Measurements from ENCODE around the gene ARHGAP6. TPM values are rescaled to one million over a fixed set of nuclear protein-coding genes. Genes with fewer than 3 reads are reported as not detected.
"Not testable (repeated sequence)": the region's sequence is repeated elsewhere in the genome, so short reads cannot be mapped to it uniquely, and the experiment has no call there.

ARHGAP6 gene
- total and polyA plus RNA-seq, 4 donors: 6.0 to 18.2 (median 12.3) TPM

DNA sequence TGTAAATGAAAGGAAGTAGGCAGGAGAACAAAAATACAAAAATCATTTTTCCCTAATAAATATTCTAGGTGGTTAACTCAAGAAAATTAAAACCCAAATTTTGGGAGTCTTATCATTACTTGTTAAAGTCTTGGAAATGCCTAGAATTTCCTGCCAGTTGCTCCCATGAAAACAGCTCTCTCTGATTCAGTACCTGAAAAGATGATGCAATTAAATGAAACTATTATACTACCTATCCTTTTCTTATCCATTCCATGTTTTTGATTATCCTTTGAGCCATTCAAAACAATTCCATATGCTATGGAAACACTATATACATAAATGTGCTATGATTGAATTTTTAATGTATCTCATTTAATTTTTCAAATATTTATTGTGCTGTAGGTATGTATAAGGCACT lies 423.0 kb downstream of the ARHGAP6 start:
- no peak overlapping the region for H3K9ac ChIP-seq (ENCODE audit: insufficient read depth in 1 of 2, low read length in 2 of 2)
- H3K27ac ChIP-seq (ENCODE audit: low read depth in 1 of 2, low read length in 1 of 2): no peak overlapping the region
- DNase-seq (no peak), ATAC-seq (ENCODE audit: insufficient read depth, low FRiP score) (no peak)
- no peaks in the 10 kb centered on the region for H3K9me3 ChIP-seq (ENCODE audit: control insufficient read depth in 4 of 4, insufficient read depth in 3 of 4, low read length in 3 of 4)
- H3K4me3 ChIP-seq: no peak overlapping the region
- TF ChIP-seq CTCF (IDR thresholded peaks at IDR 0.05; ENCODE audit: control extremely low read depth, extremely low read depth): no peak
- H3K27me3 ChIP-seq (ENCODE audit: control insufficient read depth in 3 of 3, insufficient read depth in 3 of 3, low read length in 2 of 3): peaks cover 0 to 15% (median 14%) of the 10 kb centered on the region in 3 donors
- H3K36me3 ChIP-seq (ENCODE audit: control insufficient read depth in 4 of 4, insufficient read depth in 4 of 4, low read length in 4 of 4): no peaks in the 10 kb centered on the region
- peaks cover 0 to 8% (median 0%) of the 10 kb centered on the region in 5 donors for H3K4me1 ChIP-seq (ENCODE audit: control insufficient read depth in 5 of 5, insufficient read depth in 5 of 5, low read length in 5 of 5)

- H3K4me3 ChIP-seq: no peak overlapping the region
- H3K27me3 ChIP-seq (ENCODE audit: control insufficient read depth in 3 of 3, insufficient read depth in 3 of 3, low read length in 2 of 3): peaks cover 0 to 17% (median 11%) of the 10 kb centered on the region in 3 donors
- no peak overlapping the region for H3K9ac ChIP-seq (ENCODE audit: insufficient read depth in 1 of 2, low read length in 2 of 2)
- H3K36me3 ChIP-seq (ENCODE audit: control insufficient read depth in 4 of 4, insufficient read depth in 4 of 4, low read length in 4 of 4): no peaks in the 10 kb centered on the region
- DNase-seq: no peak
- 74 to 90% methylated on average over 2 of the region's 2 CpGs for WGBS, 2 donors
- H3K27ac ChIP-seq (ENCODE audit: low read depth in 1 of 2, low read length in 1 of 2): no peak overlapping the region
- no peak for TF ChIP-seq CTCF (IDR thresholded peaks at IDR 0.05; ENCODE audit: control extremely low read depth, extremely low read depth)
- peaks cover 0 to 8% (median 0%) of the 10 kb centered on the region in 5 donors for H3K4me1 ChIP-seq (ENCODE audit: control insufficient read depth in 5 of 5, insufficient read depth in 5 of 5, low read length in 5 of 5)
- H3K9me3 ChIP-seq (ENCODE audit: control insufficient read depth in 4 of 4, insufficient read depth in 3 of 4, low read length in 3 of 4): no peaks in the 10 kb centered on the region
- no peak for ATAC-seq (ENCODE audit: insufficient read depth, low FRiP score)
Measured at GRCh38 chrX:11241720-11242119, 424.0 kb downstream of the ARHGAP6 start.

DNA sequence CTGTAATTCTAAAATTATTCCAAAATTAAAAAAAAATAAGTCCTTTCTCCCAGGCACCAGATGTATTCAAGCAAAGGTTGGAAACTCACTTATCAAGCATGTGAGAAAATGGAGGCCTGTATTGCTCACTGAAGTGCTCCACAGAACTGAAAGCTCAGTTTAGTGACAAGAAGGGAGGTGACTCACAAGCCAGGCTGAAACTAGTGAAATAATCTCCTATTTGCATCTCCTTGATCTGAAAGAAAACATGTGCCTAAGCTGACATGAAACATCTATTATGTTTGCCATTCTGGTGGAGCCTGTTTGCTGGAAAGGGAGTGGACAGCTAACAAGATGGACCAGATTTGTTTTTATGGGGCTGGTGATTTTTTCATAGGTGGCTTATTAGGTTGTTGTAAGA lies 426.5 kb downstream of the ARHGAP6 start:
- ATAC-seq (ENCODE audit: insufficient read depth, low FRiP score) (no peak), DNase-seq (no peak)
- H3K36me3 ChIP-seq (ENCODE audit: control insufficient read depth in 4 of 4, insufficient read depth in 4 of 4, low read length in 4 of 4): no peaks in the 10 kb centered on the region
- H3K27ac ChIP-seq (ENCODE audit: low read depth in 1 of 2, low read length in 1 of 2): no peak overlapping the region
- H3K4me1 ChIP-seq (ENCODE audit: control insufficient read depth in 5 of 5, insufficient read depth in 5 of 5, low read length in 5 of 5): peaks cover 0 to 3% (median 0%) of the 10 kb centered on the region in 5 donors
- H3K4me3 ChIP-seq: no peak overlapping the region
- no peak overlapping the region for H3K9ac ChIP-seq (ENCODE audit: insufficient read depth in 1 of 2, low read length in 2 of 2)
- H3K27me3 ChIP-seq (ENCODE audit: control insufficient read depth in 3 of 3, insufficient read depth in 3 of 3, low read length in 2 of 3): peaks cover 0 to 16% (median 9%) of the 10 kb centered on the region in 3 donors
- TF ChIP-seq CTCF (IDR thresholded peaks at IDR 0.05; ENCODE audit: control extremely low read depth, extremely low read depth): no peak
- H3K9me3 ChIP-seq (ENCODE audit: control insufficient read depth in 4 of 4, insufficient read depth in 3 of 4, low read length in 3 of 4): peaks cover 0 to 2% (median 0%) of the 10 kb centered on the region in 4 donors

GRCh38 chrX:11235377-11235776 lies 430.3 kb downstream of the ARHGAP6 start:
- H3K4me3 ChIP-seq; H3K27ac ChIP-seq (ENCODE audit: low read depth in 1 of 2, low read length in 1 of 2); ATAC-seq (ENCODE audit: insufficient read depth, low FRiP score); H3K4me1 ChIP-seq (ENCODE audit: control insufficient read depth in 5 of 5, insufficient read depth in 5 of 5, low read length in 5 of 5); H3K9me3 ChIP-seq (ENCODE audit: control insufficient read depth in 4 of 4, insufficient read depth in 3 of 4, low read length in 3 of 4); DNase-seq; H3K9ac ChIP-seq (ENCODE audit: insufficient read depth in 1 of 2, low read length in 2 of 2); H3K36me3 ChIP-seq (ENCODE audit: control insufficient read depth in 4 of 4, insufficient read depth in 4 of 4, low read length in 4 of 4): not testable (repeated sequence)
- WGBS, 2 donors: 68 to 86% methylated on average over 1 to 2 of the region's 2 CpGs
- H3K27me3 ChIP-seq (ENCODE audit: control insufficient read depth in 3 of 3, insufficient read depth in 3 of 3, low read length in 2 of 3): peaks cover 0 to 13% (median 12%) of the 10 kb centered on the region in 3 donors

Data from lung (tissue), 12 donors.